OCI-LY3 (cell line): ENCODE results near the gene N4BP2.

ENCODE experiments used
- EZH2phosphoT487 ChIP-seq: fragments of 200-600 bp; shearing (Covaris generic); IDR thresholded peaks from 2 replicates; pipeline ENCODE4 v1.6.1; 2018; ENCODE audit warnings: antibody characterized with exemption, mixed run types, low read depth
- TF ChIP-seq, protein P1 (sequence below): fragments of 200-600, 300-600 bp; sonication (generic); IDR thresholded peaks from 2 replicates; pipeline ENCODE4 v1.5.1; 2014; ENCODE audit warnings: antibody characterized with exemption, low read length, low read depth

DNA sequence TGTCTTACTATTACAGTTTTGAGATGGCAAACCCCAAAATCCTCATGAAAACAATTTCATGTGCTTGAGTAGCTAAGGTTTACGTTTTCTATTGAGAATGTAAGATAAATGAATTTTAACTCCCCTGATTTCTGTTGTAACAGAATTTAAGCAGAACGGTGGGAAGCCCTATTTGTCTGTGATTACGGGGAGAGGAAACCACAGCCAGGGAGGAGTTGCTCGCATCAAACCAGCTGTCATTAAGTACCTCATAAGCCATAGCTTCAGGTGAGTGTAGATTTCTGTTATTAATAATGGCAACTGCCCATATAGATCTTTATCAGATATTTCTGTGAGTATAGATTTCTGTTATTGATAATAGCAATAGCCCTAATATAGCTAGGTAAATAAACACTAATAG lies 96.0 kb downstream of the N4BP2 start:
- TF ChIP-seq, protein P1, sequence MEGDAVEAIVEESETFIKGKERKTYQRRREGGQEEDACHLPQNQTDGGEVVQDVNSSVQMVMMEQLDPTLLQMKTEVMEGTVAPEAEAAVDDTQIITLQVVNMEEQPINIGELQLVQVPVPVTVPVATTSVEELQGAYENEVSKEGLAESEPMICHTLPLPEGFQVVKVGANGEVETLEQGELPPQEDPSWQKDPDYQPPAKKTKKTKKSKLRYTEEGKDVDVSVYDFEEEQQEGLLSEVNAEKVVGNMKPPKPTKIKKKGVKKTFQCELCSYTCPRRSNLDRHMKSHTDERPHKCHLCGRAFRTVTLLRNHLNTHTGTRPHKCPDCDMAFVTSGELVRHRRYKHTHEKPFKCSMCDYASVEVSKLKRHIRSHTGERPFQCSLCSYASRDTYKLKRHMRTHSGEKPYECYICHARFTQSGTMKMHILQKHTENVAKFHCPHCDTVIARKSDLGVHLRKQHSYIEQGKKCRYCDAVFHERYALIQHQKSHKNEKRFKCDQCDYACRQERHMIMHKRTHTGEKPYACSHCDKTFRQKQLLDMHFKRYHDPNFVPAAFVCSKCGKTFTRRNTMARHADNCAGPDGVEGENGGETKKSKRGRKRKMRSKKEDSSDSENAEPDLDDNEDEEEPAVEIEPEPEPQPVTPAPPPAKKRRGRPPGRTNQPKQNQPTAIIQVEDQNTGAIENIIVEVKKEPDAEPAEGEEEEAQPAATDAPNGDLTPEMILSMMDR = no peak
- TF ChIP-seq EZH2phosphoT487 = no peak
